Hematopoietic multipotent progenitor cell (in vitro differentiated cells): ENCODE results near the gene COL4A2. TPM values are rescaled to one million over a fixed set of nuclear protein-coding genes. Genes with fewer than 3 reads are reported as not detected.
A peak's percentile ranks its signal among the peaks of the same experiment; 100 is the strongest.

Experiments used
- DNase-seq, 3 donors: peaks; one replicate each; pipeline ENCODE4 v3.0.0-alpha.2; 2011 to 2015; ENCODE audit warnings: low read depth in 2 of 3, low spot score in 2 of 3
- total RNA-seq: library from RNA; depleted of rRNA; stranded (reverse); fragments of >200 nt; gene quantifications from one replicate; pipeline ENCODE4 v1.2.3, GENCODE V29; 2012

Gene COL4A2
- total RNA-seq, 1 donor, result 0.27 TPM

GRCh38 chr13:110336681-110337080 is 29.6 kb downstream of the COL4A2 start:
- DNase-seq, result no peak

GRCh38 chr13:110337247-110337646 is 30.2 kb downstream of the COL4A2 start:
- DNase-seq, result no peak

- no peak for DNase-seq
Measured at GRCh38 chr13:110338441-110339101, 31.5 kb downstream of the COL4A2 start.

GRCh38 chr13:110339263-110339662 is 32.2 kb downstream of the COL4A2 start:
- DNase-seq, result no peak

GRCh38 chr13:110339975-110340550 is 33.0 kb downstream of the COL4A2 start:
- no peak for DNase-seq

- peak in 2 of 3 donors; percentile 23 to 28 for DNase-seq
Measured at GRCh38 chr13:110340812-110341444, 33.8 kb downstream of the COL4A2 start.

- DNase-seq, result peak in 1 of 3 donors; percentile 2
Measured at GRCh38 chr13:110341445-110342244, 34.6 kb downstream of the COL4A2 start.

- DNase-seq, result no peak
Measured at GRCh38 chr13:110342474-110342873, 35.4 kb downstream of the COL4A2 start.

GRCh38 chr13:110343241-110343865 is 36.3 kb downstream of the COL4A2 start:
- DNase-seq, result no peak

- DNase-seq, result no peak
Measured at GRCh38 chr13:110344320-110344719, 37.2 kb downstream of the COL4A2 start.

GRCh38 chr13:110345266-110345665 is 38.2 kb downstream of the COL4A2 start:
- no peak for DNase-seq

GRCh38 chr13:110345701-110346100 is 38.6 kb downstream of the COL4A2 start:
- no peak for DNase-seq

- DNase-seq, result no peak
Measured at GRCh38 chr13:110346661-110347067, 39.6 kb downstream of the COL4A2 start.

GRCh38 chr13:110347088-110347487 is 40.0 kb downstream of the COL4A2 start:
- DNase-seq, result no peak

GRCh38 chr13:110347535-110348308 is 40.6 kb downstream of the COL4A2 start:
- no peak for DNase-seq

- DNase-seq, result no peak
Measured at GRCh38 chr13:110348309-110349105, 41.4 kb downstream of the COL4A2 start.

GRCh38 chr13:110349239-110349638 is 42.2 kb downstream of the COL4A2 start:
- DNase-seq, result no peak

- no peak for DNase-seq
Measured at GRCh38 chr13:110350049-110350448, 43.0 kb downstream of the COL4A2 start.

- DNase-seq, result no peak
Measured at GRCh38 chr13:110350509-110350908, 43.4 kb downstream of the COL4A2 start.
